ENCODE data around the gene FHAD1. TPM values are rescaled to one million over a fixed set of nuclear protein-coding genes. Genes with fewer than 3 reads are reported as not detected.

The FHAD1 gene
- total RNA-seq, 4 donors from 2014 or later, result 0.54 to 1.9 (median 0.75) TPM

DNA sequence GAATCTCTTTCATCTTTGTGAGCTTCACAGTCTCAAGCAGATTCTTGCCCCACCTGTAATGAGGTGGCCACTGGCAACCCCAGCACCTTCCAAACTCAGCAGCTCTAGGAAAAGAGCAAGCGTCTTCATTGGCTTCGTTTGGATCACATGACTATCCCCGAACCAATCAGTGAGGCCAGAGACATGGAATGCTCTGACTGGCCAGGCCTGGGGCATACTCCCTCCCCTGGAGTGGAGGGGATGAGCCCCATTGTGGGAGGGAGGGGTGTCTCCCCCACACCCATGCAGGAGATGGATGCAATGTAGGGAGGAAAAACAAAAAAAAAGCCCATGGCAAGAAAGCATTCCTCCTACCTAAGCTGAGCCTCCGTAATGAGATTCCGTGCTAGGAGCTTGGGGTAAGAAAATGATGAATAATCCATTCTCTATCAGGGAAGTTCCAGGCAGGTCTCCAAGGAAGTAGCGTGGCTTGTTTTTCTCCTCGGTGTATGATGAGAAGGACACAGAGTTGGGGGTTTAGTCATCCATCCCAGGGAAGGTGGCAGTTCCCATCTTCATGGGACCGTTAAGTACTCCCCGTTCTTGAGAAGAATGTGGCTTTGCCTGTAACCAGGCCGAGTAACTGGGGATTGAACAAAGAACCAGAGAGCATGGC is 32.7 kb downstream of the FHAD1 start:
- DNase-seq, result no peak
- 81 to 86% methylated on average over 10 of the region's 10 CpGs for WGBS, 2 donors
- Histone ChIP-seq H3K4me3 (replicated peaks in 1 of 3) (no peak overlapping the region), H3K36me3 (no peaks in the 10 kb centered on the region), H3K9me3 (no peaks in the 10 kb centered on the region), H3K4me1 (peaks cover 3 to 5% of the 10 kb centered on the region in 2 donors), H3K27ac (no peak overlapping the region), H3K27me3 (no peaks in the 10 kb centered on the region)
- intact Hi-C loops (cut with DNase I), result loop anchor here (10.0 kb wide), 1 partner anchor 155 kb away; no protein-coding TSS in a partner anchor
- TF ChIP-seq, protein P1, sequence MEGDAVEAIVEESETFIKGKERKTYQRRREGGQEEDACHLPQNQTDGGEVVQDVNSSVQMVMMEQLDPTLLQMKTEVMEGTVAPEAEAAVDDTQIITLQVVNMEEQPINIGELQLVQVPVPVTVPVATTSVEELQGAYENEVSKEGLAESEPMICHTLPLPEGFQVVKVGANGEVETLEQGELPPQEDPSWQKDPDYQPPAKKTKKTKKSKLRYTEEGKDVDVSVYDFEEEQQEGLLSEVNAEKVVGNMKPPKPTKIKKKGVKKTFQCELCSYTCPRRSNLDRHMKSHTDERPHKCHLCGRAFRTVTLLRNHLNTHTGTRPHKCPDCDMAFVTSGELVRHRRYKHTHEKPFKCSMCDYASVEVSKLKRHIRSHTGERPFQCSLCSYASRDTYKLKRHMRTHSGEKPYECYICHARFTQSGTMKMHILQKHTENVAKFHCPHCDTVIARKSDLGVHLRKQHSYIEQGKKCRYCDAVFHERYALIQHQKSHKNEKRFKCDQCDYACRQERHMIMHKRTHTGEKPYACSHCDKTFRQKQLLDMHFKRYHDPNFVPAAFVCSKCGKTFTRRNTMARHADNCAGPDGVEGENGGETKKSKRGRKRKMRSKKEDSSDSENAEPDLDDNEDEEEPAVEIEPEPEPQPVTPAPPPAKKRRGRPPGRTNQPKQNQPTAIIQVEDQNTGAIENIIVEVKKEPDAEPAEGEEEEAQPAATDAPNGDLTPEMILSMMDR (IDR thresholded peaks at IDR 0.05), result no peak
- TF ChIP-seq POLR2A (IDR thresholded peaks at IDR 0.05), result no peak

DNA sequence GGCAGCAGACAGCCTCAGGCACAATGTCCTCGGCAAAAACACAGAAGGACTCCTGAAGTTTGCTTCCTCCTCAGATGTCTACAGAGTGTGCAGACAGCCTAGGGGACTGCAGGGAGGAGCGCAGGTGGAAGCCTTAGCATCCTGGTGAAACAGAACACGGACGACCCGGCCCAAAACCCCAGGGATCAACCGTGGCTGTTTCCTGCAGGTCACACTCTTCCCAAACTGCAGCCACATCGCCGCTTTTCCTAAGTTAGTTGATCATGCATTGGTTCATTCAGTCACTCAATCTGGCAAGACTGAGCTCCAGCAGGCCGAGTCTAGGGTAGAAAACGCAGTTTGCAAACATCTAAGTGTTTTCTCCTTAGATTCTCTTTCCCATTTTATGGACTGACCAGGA is 33.4 kb downstream of the FHAD1 start:
- Histone ChIP-seq H3K9me3 (no peaks in the 10 kb centered on the region), H3K4me1 (peaks cover 6 to 12% of the 10 kb centered on the region in 2 donors), H3K4me3 (replicated peaks in 1 of 3) (no peak overlapping the region), H3K27me3 (no peaks in the 10 kb centered on the region), H3K36me3 (no peaks in the 10 kb centered on the region), H3K27ac (no peak overlapping the region)
- TF ChIP-seq, protein P1 (IDR thresholded peaks at IDR 0.05), result no peak
- TF ChIP-seq POLR2A (IDR thresholded peaks at IDR 0.05), result no peak
- intact Hi-C loops (cut with DNase I), result no loop called here
- WGBS, 2 donors, result 84 to 92% methylated on average over 10 of the region's 10 CpGs
- no peak for DNase-seq

DNA sequence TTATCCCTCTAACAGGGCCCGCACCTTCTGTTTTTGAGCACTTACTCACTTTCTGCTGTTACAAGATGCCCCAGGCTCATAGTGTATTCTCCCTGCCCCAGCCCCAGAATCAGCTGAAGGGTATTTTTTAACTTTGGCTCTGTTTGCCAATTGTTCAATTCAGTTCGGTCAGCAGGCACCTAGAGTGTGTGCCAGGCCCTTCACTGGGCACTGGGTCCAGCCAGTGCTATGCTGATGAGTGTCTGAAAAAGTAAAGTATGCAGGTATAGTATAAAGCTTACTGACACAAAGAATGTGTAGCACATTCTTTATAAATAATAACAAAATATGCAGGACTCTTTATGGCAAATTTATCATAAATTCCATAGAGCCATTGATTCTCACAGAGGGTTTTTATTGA is 35.0 kb downstream of the FHAD1 start:
- Histone ChIP-seq H3K4me3 (replicated peaks in 1 of 3) (no peak overlapping the region), H3K9me3 (no peaks in the 10 kb centered on the region), H3K27ac (peak overlapping the region in 2 of 3 donors; percentile 34 to 40), H3K36me3 (no peaks in the 10 kb centered on the region), H3K27me3 (no peaks in the 10 kb centered on the region), H3K4me1 (peaks cover 6 to 13% of the 10 kb centered on the region in 2 donors)
- WGBS, 2 donors, result 43 to 52% methylated on average over 2 of the region's 2 CpGs
- intact Hi-C loops (cut with DNase I), result no loop called here
- DNase-seq, result peak; percentile 58 to 78
- TF ChIP-seq, protein P1 (IDR thresholded peaks at IDR 0.05), result no peak
- TF ChIP-seq POLR2A (IDR thresholded peaks at IDR 0.05), result no peak

DNA sequence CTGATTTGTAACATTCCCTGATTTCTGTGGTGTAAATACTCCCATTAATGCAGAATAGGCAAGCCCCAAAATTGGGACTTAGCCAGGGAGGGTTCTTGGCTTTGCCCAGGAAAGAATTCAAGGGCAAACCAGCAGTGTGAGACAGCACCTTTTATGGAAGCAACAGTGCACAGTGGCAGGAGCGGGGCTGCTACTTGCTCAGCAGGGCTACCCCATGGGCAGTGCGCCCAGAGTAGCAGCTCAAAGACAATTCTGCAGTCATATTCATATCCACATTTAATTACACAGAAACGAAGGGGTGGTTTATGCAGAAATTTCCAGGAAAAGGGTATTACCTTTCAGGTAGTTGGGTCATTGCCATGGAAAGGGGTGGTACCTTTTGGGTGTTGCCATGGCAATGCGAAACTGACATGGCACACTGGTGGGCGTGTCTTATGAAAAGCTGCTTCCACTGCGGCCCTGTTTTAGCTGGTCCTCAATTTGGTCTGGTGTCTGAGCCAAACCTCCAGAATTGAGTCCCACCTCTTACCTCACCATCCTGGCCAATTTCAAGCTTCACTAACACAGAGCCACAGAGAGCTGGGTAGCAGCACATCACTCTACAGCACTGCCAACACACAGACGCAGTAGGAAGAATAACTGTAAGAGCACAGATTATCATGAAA is 35.9 kb downstream of the FHAD1 start:
- no peaks in the 10 kb centered on the region for H3K36me3 ChIP-seq
- DNase-seq, result peak; percentile 60 to 85
- H3K4me3 ChIP-seq (replicated peaks in 1 of 3), result no peak overlapping the region
- H3K4me1 ChIP-seq, result peaks cover 6 to 13% of the 10 kb centered on the region in 2 donors
- H3K27me3 ChIP-seq, result no peaks in the 10 kb centered on the region
- intact Hi-C loops (cut with DNase I), result no loop called here
- peak overlapping the region in 1 of 3 donors; percentile 55 for H3K27ac ChIP-seq
- TF ChIP-seq, protein P1 (IDR thresholded peaks at IDR 0.05), result no peak
- TF ChIP-seq POLR2A (IDR thresholded peaks at IDR 0.05), result no peak
- H3K9me3 ChIP-seq, result no peaks in the 10 kb centered on the region
- WGBS, 2 donors, result 87 to 89% methylated on average over 7 of the region's 7 CpGs

DNA sequence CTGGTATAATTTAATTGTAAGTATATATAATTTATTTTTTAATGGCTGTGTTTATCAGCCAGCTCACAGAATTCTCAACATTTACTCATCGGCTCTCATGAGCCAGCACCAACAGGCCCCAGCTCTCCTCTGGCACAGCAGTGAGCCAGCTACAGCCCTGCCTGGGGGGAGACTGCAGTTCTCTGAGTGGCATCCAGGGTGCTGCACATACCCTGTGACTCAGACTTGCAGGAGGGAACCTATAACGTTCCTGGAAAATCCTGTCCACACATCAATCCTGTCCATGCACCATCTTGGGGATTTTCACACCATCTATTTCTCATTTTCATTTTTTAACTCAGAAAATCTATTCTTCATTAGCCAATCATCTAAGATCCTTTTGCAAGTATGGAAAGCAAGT is 36.5 kb downstream of the FHAD1 start:
- Histone ChIP-seq H3K4me1 (peaks cover 6 to 13% of the 10 kb centered on the region in 2 donors), H3K4me3 (replicated peaks in 1 of 3) (no peak overlapping the region), H3K9me3 (no peaks in the 10 kb centered on the region), H3K27me3 (no peaks in the 10 kb centered on the region), H3K36me3 (no peaks in the 10 kb centered on the region), H3K27ac (peak overlapping the region in 1 of 3 donors; percentile 55)
- WGBS, 2 donors, result 84 to 96% methylated on average over 2 of the region's 2 CpGs
- TF ChIP-seq POLR2A (IDR thresholded peaks at IDR 0.05), result no peak
- TF ChIP-seq, protein P1 (IDR thresholded peaks at IDR 0.05), result no peak
- DNase-seq, result no peak
- intact Hi-C loops (cut with DNase I), result no loop called here

All from thyroid gland (tissue), 4 donors.